Measurements from ENCODE around the gene ATP23. TPM values are rescaled to one million over a fixed set of nuclear protein-coding genes. Genes with fewer than 3 reads are reported as not detected.

The ATP23 gene
- total and polyA plus RNA-seq, 4 donors, result 2.8 to 7.1 (median 4.5) TPM

DNA sequence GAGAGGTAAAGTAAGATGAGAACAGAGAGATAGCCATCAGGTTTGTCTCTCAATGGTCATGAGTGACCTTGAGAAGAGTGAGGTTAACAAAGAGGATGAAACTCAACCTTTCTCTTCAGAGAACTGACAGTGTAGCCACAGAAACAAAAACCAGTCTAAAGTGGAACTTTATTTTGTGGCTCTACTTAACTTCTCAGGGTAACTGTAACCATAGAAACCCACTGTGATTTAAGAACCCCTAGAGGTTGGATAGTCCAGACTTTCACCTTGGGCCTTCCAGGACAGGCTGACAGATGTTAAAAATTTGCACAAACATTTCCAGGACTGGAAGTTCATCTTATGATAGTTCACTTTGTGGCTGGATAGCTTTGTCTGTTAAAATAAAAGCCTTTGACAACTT, 48.5 kb downstream of the ATP23 start:
- Histone ChIP-seq H3K27ac (ENCODE audit: low read depth in 1 of 2, low read length in 2 of 2) (no peak overlapping the region), H3K36me3 (ENCODE audit: control insufficient read depth in 4 of 4, insufficient read depth in 3 of 4, low read depth in 1 of 4, low read length in 3 of 4) (no peaks in the 10 kb centered on the region), H3K9me3 (ENCODE audit: control insufficient read depth in 4 of 4, low read length in 3 of 4) (no peaks in the 10 kb centered on the region), H3K9ac (ENCODE audit: low read depth in 1 of 2, low read length in 2 of 2) (no peak overlapping the region), H3K27me3 (ENCODE audit: control insufficient read depth in 4 of 4, insufficient read depth in 4 of 4, low read length in 3 of 4) (no peaks in the 10 kb centered on the region), H3K4me1 (ENCODE audit: control insufficient read depth in 4 of 4, insufficient read depth in 4 of 4, low read length in 3 of 4) (no peaks in the 10 kb centered on the region), H3K4me3 (ENCODE audit: low read depth in 1 of 3, low read length in 3 of 3) (no peak overlapping the region)
- TF ChIP-seq RAD21 (IDR thresholded peaks at IDR 0.05) (no peak), NR2F2 (IDR thresholded peaks at IDR 0.05) (no peak), FOXA1 (IDR thresholded peaks at IDR 0.05) (no peak), HNF4A (conservative IDR thresholded peaks at IDR 0.05) (no peak), TAF1 (conservative IDR thresholded peaks at IDR 0.05) (no peak), JUND (IDR thresholded peaks at IDR 0.05) (no peak), SP1 (IDR thresholded peaks at IDR 0.05) (no peak), FOXA2 (IDR thresholded peaks at IDR 0.05) (no peak), GABPA (IDR thresholded peaks at IDR 0.05 in 1 of 2, conservative IDR thresholded peaks at IDR 0.05 in 1 of 2) (no peak), RXRA (IDR thresholded peaks at IDR 0.05) (no peak), EGR1 (IDR thresholded peaks at IDR 0.05; ENCODE audit: low read depth in 2 of 2) (no peak), HNF4G (IDR thresholded peaks at IDR 0.05) (no peak), YY1 (IDR thresholded peaks at IDR 0.05) (no peak)
- TF ChIP-seq, protein P1, sequence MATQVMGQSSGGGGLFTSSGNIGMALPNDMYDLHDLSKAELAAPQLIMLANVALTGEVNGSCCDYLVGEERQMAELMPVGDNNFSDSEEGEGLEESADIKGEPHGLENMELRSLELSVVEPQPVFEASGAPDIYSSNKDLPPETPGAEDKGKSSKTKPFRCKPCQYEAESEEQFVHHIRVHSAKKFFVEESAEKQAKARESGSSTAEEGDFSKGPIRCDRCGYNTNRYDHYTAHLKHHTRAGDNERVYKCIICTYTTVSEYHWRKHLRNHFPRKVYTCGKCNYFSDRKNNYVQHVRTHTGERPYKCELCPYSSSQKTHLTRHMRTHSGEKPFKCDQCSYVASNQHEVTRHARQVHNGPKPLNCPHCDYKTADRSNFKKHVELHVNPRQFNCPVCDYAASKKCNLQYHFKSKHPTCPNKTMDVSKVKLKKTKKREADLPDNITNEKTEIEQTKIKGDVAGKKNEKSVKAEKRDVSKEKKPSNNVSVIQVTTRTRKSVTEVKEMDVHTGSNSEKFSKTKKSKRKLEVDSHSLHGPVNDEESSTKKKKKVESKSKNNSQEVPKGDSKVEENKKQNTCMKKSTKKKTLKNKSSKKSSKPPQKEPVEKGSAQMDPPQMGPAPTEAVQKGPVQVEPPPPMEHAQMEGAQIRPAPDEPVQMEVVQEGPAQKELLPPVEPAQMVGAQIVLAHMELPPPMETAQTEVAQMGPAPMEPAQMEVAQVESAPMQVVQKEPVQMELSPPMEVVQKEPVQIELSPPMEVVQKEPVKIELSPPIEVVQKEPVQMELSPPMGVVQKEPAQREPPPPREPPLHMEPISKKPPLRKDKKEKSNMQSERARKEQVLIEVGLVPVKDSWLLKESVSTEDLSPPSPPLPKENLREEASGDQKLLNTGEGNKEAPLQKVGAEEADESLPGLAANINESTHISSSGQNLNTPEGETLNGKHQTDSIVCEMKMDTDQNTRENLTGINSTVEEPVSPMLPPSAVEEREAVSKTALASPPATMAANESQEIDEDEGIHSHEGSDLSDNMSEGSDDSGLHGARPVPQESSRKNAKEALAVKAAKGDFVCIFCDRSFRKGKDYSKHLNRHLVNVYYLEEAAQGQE (IDR thresholded peaks at IDR 0.05), result no peak
- TF ChIP-seq, protein P2, sequence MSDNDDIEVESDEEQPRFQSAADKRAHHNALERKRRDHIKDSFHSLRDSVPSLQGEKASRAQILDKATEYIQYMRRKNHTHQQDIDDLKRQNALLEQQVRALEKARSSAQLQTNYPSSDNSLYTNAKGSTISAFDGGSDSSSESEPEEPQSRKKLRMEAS (IDR thresholded peaks at IDR 0.05), result no peak
- TF ChIP-seq, protein P3, sequence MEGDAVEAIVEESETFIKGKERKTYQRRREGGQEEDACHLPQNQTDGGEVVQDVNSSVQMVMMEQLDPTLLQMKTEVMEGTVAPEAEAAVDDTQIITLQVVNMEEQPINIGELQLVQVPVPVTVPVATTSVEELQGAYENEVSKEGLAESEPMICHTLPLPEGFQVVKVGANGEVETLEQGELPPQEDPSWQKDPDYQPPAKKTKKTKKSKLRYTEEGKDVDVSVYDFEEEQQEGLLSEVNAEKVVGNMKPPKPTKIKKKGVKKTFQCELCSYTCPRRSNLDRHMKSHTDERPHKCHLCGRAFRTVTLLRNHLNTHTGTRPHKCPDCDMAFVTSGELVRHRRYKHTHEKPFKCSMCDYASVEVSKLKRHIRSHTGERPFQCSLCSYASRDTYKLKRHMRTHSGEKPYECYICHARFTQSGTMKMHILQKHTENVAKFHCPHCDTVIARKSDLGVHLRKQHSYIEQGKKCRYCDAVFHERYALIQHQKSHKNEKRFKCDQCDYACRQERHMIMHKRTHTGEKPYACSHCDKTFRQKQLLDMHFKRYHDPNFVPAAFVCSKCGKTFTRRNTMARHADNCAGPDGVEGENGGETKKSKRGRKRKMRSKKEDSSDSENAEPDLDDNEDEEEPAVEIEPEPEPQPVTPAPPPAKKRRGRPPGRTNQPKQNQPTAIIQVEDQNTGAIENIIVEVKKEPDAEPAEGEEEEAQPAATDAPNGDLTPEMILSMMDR (IDR thresholded peaks at IDR 0.05; ENCODE audit: low read depth, low read length, missing input control), result no peak
- TF ChIP-seq, protein P4, sequence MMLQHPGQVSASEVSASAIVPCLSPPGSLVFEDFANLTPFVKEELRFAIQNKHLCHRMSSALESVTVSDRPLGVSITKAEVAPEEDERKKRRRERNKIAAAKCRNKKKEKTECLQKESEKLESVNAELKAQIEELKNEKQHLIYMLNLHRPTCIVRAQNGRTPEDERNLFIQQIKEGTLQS (IDR thresholded peaks at IDR 0.05), result no peak
- TF ChIP-seq, protein P5, sequence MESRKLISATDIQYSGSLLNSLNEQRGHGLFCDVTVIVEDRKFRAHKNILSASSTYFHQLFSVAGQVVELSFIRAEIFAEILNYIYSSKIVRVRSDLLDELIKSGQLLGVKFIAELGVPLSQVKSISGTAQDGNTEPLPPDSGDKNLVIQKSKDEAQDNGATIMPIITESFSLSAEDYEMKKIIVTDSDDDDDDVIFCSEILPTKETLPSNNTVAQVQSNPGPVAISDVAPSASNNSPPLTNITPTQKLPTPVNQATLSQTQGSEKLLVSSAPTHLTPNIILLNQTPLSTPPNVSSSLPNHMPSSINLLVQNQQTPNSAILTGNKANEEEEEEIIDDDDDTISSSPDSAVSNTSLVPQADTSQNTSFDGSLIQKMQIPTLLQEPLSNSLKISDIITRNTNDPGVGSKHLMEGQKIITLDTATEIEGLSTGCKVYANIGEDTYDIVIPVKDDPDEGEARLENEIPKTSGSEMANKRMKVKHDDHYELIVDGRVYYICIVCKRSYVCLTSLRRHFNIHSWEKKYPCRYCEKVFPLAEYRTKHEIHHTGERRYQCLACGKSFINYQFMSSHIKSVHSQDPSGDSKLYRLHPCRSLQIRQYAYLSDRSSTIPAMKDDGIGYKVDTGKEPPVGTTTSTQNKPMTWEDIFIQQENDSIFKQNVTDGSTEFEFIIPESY (IDR thresholded peaks at IDR 0.05), result no peak
- DNase-seq (ENCODE audit: low spot score), result no peak
